Keratinocyte (primary cell): ENCODE measurements around the gene POLR1A. TPM values are rescaled to one million over a fixed set of nuclear protein-coding genes. Genes with fewer than 3 reads are reported as not detected.

Experiments used
- DNase-seq: peaks from one replicate; pipeline ENCODE4 v3.0.0-alpha.2; 2011; ENCODE audit warnings: low read depth, missing footprints, low spot score
- FAIRE-seq: peaks from 2 replicates; lab custom pipeline; 2011; peaks lifted over from hg19 to GRCh38; lab: Jason Lieb, UNC
- H2AFZ ChIP-seq: 2 replicates; pipeline ENCODE4 v1.6.0; 2012; ENCODE audit warnings: low read length, control low read depth, inconsistent platforms; ENCODE audit not compliant: control insufficient read depth
- H3K27ac ChIP-seq: 2 replicates; pipeline ENCODE4 v1.5.1; 2011; ENCODE audit warnings: low read length; ENCODE audit not compliant: control insufficient read depth, insufficient read depth
- H3K27me3 ChIP-seq: 3 replicates; pipeline ENCODE4 v1.6.0; 2011; ENCODE audit warnings: low read length; ENCODE audit not compliant: control insufficient read depth, insufficient read depth; ENCODE audit errors: extremely low read depth
- H3K36me3 ChIP-seq, 2 experiments: 2 replicates in 1 of 2; 3 replicates in 1 of 2; pipeline ENCODE4 v1.5.1; 2011; ENCODE audit warnings: low read length in 2 of 2, mild to moderate bottlenecking in 1 of 2; ENCODE audit not compliant: control insufficient read depth in 2 of 2, insufficient read depth in 2 of 2; ENCODE audit errors: extremely low read depth in 1 of 2
- H3K4me1 ChIP-seq: 3 replicates; pipeline ENCODE4 v1.5.1; 2011; ENCODE audit warnings: low read length; ENCODE audit not compliant: control insufficient read depth, insufficient read depth; ENCODE audit errors: extremely low read depth
- H3K4me2 ChIP-seq: 3 replicates; pipeline ENCODE4 v1.6.0; 2011; ENCODE audit warnings: low read depth, low read length; ENCODE audit not compliant: control insufficient read depth, insufficient read depth; ENCODE audit errors: extremely low read depth
- H3K4me3 ChIP-seq, 3 experiments: fragments of 200-600 bp in 1 of 3; sonication (generic) in 1 of 3; 2 replicates in 2 of 3; 3 replicates in 1 of 3; pipeline ENCODE4 v1.5.1; 2011 to 2016; ENCODE audit warnings: low read length in 3 of 3, mild to moderate bottlenecking in 3 of 3, control low read depth in 2 of 3, inconsistent platforms in 1 of 3, low read depth in 1 of 3, mixed read lengths in 1 of 3, mixed run types in 1 of 3, moderate library complexity in 1 of 3; ENCODE audit not compliant: control insufficient read depth in 2 of 3, insufficient read depth in 2 of 3; ENCODE audit errors: extremely low read depth in 1 of 3
- H3K79me2 ChIP-seq: 2 replicates; pipeline ENCODE4 v1.6.0; 2012; ENCODE audit warnings: low read length; ENCODE audit not compliant: control insufficient read depth, insufficient read depth
- H3K9ac ChIP-seq: 3 replicates; pipeline ENCODE4 v1.6.0; 2011; ENCODE audit warnings: low read length; ENCODE audit not compliant: control insufficient read depth, insufficient read depth; ENCODE audit errors: extremely low read depth
- H3K9me1 ChIP-seq: 3 replicates; pipeline ENCODE4 v1.6.0; 2011; ENCODE audit warnings: low read length; ENCODE audit not compliant: control insufficient read depth, insufficient read depth; ENCODE audit errors: extremely low read depth
- H3K9me3 ChIP-seq: 2 replicates; pipeline ENCODE4 v1.5.1; 2012; ENCODE audit warnings: low read depth, low read length; ENCODE audit not compliant: control insufficient read depth
- H4K20me1 ChIP-seq: 3 replicates; pipeline ENCODE4 v1.6.0; 2011; ENCODE audit warnings: low read length; ENCODE audit not compliant: control insufficient read depth, insufficient read depth; ENCODE audit errors: extremely low read depth
- EZH2 ChIP-seq: IDR thresholded peaks from one replicate; pipeline ENCODE4 v1.6.1; 2012; ENCODE audit warnings: inconsistent platforms, mild to moderate bottlenecking, low read length, moderate library complexity
- dilution Hi-C: fragments of 300-500 bp; cut with MboI; formaldehyde crosslinking; loops from one replicate; pipeline ENCODE4 v1.7.0; 2020; ENCODE audit warnings: low sequenced_read_pairs; ENCODE audit not compliant: extremely low pct_ligation_motif_present
- polyA plus RNA-seq, 5 experiments: library from polyadenylated mRNA; depleted of rRNA in 3 of 5; stranded (reverse) in 3 of 5; stranded (forward) in 1 of 5; unstranded in 1 of 5; fragments of >200 nt; gene quantifications; 1 replicate in 1 of 5; 2 replicates in 3 of 5; 3 replicates in 1 of 5; pipeline versions ENCODE4 v1.2.1 to v1.2.3, GENCODE V29; 2011 to 2012; ENCODE audit warnings: missing spikeins in 2 of 5, low read depth in 1 of 5, low replicate concordance in 1 of 5
- TF ChIP-seq, protein P1 (sequence below), 3 experiments: IDR thresholded peaks in 1 of 3; conservative IDR thresholded peaks in 1 of 3; optimal IDR thresholded peaks in 1 of 3; 2 replicates in 2 of 3; 3 replicates in 1 of 3; pipeline versions ENCODE3 to v1.5.1; 2011; ENCODE audit warnings: low read length in 3 of 3, mild to moderate bottlenecking in 3 of 3, moderate library complexity in 2 of 3, control low read depth in 1 of 3, inconsistent platforms in 1 of 3; ENCODE audit not compliant: insufficient read depth in 2 of 3; ENCODE audit errors: extremely low read depth in 1 of 3

Gene POLR1A
- polyA plus RNA-seq, 1 donor (not counting 4 experiments of a cell fraction or from before 2014, with no cell fraction given): 16.1 TPM

DNA sequence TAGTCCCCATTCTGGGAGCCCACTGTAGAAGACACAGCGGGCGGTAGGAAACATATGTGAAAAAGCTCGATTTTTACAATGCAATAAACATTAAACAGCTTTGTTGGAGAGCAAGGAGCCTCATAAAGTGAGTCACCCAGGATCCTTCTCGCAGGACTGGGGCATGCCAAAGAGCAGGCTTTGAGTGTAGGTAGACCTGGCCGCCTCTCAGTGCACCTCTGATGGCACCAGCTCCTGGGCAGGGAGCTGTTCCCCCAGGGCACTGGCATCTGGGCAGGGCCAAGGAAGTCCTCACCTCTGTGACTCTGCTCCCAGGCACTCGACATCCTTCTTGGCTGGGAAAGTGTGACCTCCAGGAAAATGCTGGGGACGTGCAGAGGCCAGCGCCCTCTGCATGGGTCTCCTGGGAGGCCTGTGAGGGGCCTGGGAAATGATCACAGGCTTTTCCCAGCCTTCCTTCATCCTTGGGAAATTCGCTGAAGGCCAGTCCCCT is 94.2 kb downstream of the POLR1A start:
- Histone ChIP-seq H2AFZ (no peak overlapping the region), H3K27ac (no peak overlapping the region), H3K4me1 (peaks cover 9% of the 10 kb centered on the region), H3K9me1 (no peaks in the 10 kb centered on the region), H3K36me3 (no peaks in the 10 kb centered on the region), H3K4me2 (no peak overlapping the region), H3K79me2 (no peaks in the 10 kb centered on the region), H4K20me1 (no peaks in the 10 kb centered on the region), H3K9ac (no peak overlapping the region), H3K27me3 (no peaks in the 10 kb centered on the region), H3K9me3 (peaks cover 3% of the 10 kb centered on the region), H3K4me3 (no peak overlapping the region)
- FAIRE-seq (peak; percentile 17), DNase-seq (no peak)
- TF ChIP-seq EZH2: no peak
- TF ChIP-seq, protein P1, sequence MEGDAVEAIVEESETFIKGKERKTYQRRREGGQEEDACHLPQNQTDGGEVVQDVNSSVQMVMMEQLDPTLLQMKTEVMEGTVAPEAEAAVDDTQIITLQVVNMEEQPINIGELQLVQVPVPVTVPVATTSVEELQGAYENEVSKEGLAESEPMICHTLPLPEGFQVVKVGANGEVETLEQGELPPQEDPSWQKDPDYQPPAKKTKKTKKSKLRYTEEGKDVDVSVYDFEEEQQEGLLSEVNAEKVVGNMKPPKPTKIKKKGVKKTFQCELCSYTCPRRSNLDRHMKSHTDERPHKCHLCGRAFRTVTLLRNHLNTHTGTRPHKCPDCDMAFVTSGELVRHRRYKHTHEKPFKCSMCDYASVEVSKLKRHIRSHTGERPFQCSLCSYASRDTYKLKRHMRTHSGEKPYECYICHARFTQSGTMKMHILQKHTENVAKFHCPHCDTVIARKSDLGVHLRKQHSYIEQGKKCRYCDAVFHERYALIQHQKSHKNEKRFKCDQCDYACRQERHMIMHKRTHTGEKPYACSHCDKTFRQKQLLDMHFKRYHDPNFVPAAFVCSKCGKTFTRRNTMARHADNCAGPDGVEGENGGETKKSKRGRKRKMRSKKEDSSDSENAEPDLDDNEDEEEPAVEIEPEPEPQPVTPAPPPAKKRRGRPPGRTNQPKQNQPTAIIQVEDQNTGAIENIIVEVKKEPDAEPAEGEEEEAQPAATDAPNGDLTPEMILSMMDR (optimal IDR thresholded peaks at IDR 0.05 in 1 of 3, IDR thresholded peaks at IDR 0.05 in 1 of 3, conservative IDR thresholded peaks at IDR 0.05 in 1 of 3; ENCODE audit: extremely low read depth in 1 of 3, insufficient read depth in 2 of 3, low read length in 3 of 3): no peak
- dilution Hi-C loops: no loop called here

DNA sequence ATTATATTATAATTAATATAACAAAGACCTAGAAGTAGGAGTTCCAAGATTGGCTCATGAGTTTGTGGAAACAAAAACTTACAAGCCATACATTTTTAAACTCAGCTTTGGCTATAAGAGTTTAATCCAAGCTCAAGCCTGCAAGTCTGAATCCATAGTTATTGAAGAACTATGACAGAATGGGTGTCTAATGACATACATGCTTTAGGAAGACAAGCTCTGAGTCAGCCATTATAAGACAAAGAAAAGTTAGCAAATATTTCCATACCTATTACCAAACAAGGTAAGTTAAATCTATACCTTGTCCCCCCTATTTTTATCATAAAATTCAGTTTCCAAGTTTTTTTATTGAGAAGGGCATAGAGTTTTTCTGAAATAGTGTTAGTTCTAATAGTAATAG is 95.6 kb downstream of the POLR1A start:
- H3K9ac ChIP-seq: no peak overlapping the region
- H3K4me2 ChIP-seq: no peak overlapping the region
- TF ChIP-seq EZH2: no peak
- TF ChIP-seq, protein P1 (optimal IDR thresholded peaks at IDR 0.05 in 1 of 3, IDR thresholded peaks at IDR 0.05 in 1 of 3, conservative IDR thresholded peaks at IDR 0.05 in 1 of 3; ENCODE audit: extremely low read depth in 1 of 3, insufficient read depth in 2 of 3, low read length in 3 of 3): no peak
- H3K9me3 ChIP-seq: peaks cover 3% of the 10 kb centered on the region
- peaks cover 9% of the 10 kb centered on the region for H3K4me1 ChIP-seq
- H4K20me1 ChIP-seq: no peaks in the 10 kb centered on the region
- H3K36me3 ChIP-seq: no peaks in the 10 kb centered on the region
- no peak overlapping the region for H3K27ac ChIP-seq
- dilution Hi-C loops: no loop called here
- FAIRE-seq (no peak), DNase-seq (no peak)
- no peak overlapping the region for H2AFZ ChIP-seq
- no peaks in the 10 kb centered on the region for H3K9me1 ChIP-seq
- H3K79me2 ChIP-seq: no peaks in the 10 kb centered on the region
- no peaks in the 10 kb centered on the region for H3K27me3 ChIP-seq
- H3K4me3 ChIP-seq: no peak overlapping the region
